Heart right ventricle (tissue), 16 donors: Measurements from ENCODE around the gene CBLIF. TPM values are rescaled to one million over a fixed set of nuclear protein-coding genes. Genes with fewer than 3 reads are reported as not detected.
A peak's percentile ranks its signal among the peaks of the same experiment; 100 is the strongest.
"Not testable (repeated sequence)": the region's sequence is repeated elsewhere in the genome, so short reads cannot be mapped to it uniquely, and the experiment has no call there.

Source experiments
- ATAC-seq, 8 donors: fragments of 200-7000 bp; cut with Tn5 transposase; one replicate each; pipeline ENCODE4 v1.9.1; 2020; ENCODE audit warnings: mild to moderate bottlenecking in 8 of 8, moderate library complexity in 8 of 8, moderate number of reproducible peaks in 1 of 8
- DNase-seq, 2 donors: peaks; one replicate each; pipeline ENCODE4 v3.0.0-alpha.2; 2020
- H3K27ac ChIP-seq, 10 donors: fragments of 200-600 bp; sonication (generic) in 2 of 10; one replicate each; pipeline versions ENCODE4 v1.5.0 to v1.8.0; 2020 to 2022; ENCODE audit warnings: mild to moderate bottlenecking in 3 of 10
- H3K27me3 ChIP-seq, 7 donors: fragments of 200-600 bp; one replicate each; pipeline ENCODE4 v1.8.0; 2021 to 2022; ENCODE audit warnings: mild to moderate bottlenecking in 2 of 7
- H3K36me3 ChIP-seq, 9 donors: fragments of 200-600 bp; sonication (generic) in 1 of 9; one replicate each; pipeline versions ENCODE4 v1.5.0 to v1.8.0; 2020 to 2022; ENCODE audit warnings: mild to moderate bottlenecking in 2 of 9
- H3K4me1 ChIP-seq, 9 donors: fragments of 200-600 bp; sonication (generic) in 1 of 9; one replicate each; pipeline versions ENCODE4 v1.5.0 to v1.8.0; 2020 to 2022; ENCODE audit warnings: mild to moderate bottlenecking in 4 of 9
- H3K4me3 ChIP-seq, 10 donors: fragments of 200-600 bp; sonication (generic) in 2 of 10; one replicate each; pipeline versions ENCODE4 v1.5.0 to v1.8.0; 2020 to 2022; ENCODE audit warnings: mild to moderate bottlenecking in 7 of 10, moderate library complexity in 2 of 10
- H3K9me3 ChIP-seq, 11 donors: fragments of 200-600 bp in 10 of 11; sonication (generic) in 2 of 11; one replicate each; pipeline versions ENCODE4 v1.5.0 to v1.8.0; 2013 to 2022; ENCODE audit warnings: mild to moderate bottlenecking in 2 of 11, control low read depth in 1 of 11, moderate library complexity in 1 of 11
- CTCF ChIP-seq, 9 donors: fragments of 200-600 bp; sonication (generic) in 2 of 9; IDR thresholded peaks; one replicate each; pipeline versions ENCODE4 v1.5.0 to v1.8.0; 2021 to 2022; ENCODE audit warnings: antibody characterized with exemption in 9 of 9, mild to moderate bottlenecking in 5 of 9, moderate library complexity in 1 of 9
- WGBS, 2 donors: extraction: QIAGEN DNeasy Blood & Tissue Kit; methylation state at CpG; one replicate each; pipeline ENCODE4 v1.1.7; 2013; ENCODE audit warnings: inconsistent platforms in 1 of 2; 5-methylcytosine and 5-hydroxymethylcytosine counted together
- intact Hi-C, 10 donors: fragments of 100-400 bp; cut with DNase I; formaldehyde crosslinking; loops; one replicate each; pipeline versions ENCODE4 v1.11.1 to v1.14.2; 2022
- long read RNA-seq, 3 donors: library from polyadenylated mRNA; unstranded; transcript quantifications; one replicate each; pipeline ENCODE4 v2.0.0, GENCODE V29; 2020 to 2021
- polyA plus RNA-seq, 2 donors: library from polyadenylated mRNA; stranded (reverse); fragments of 200-250 nt; gene quantifications; one replicate each; pipeline ENCODE4 v1.2.3, GENCODE V29; 2013
- total RNA-seq, 10 donors: library from RNA; stranded (reverse); fragmentation: NEBNext Ultra II Directional in 3 of 10; extraction: Animal tissue kit (Norgen Biotek cat#: 25700) in 3 of 10; gene quantifications; one replicate each; pipeline versions ENCODE4 v1.2.1 to v1.2.4, GENCODE V29; 2021 to 2023
- donor health status: Arrhythmogenic right ventricular cardiomyopathy.
- donor health status: ischemic (EF 13 %, LVEDD 7.1; RV severe dilation, severe dysfunction).
- donor health status: healthy with polysubstance abuse.
- donor health status: DM: no; HTN: yes; CAD: no.
- donor health status: DM: no; HTN: no; CAD: no.
- donor health status: ischemic (EF 25% LVEDD 6.9; RV normal size, moderate dysfunction).
- donor health status: ischemic (EF 25% LVEDD 5.7; RV mildly dilated, moderate dysfunction).
- donor health status: healthy.
- donor health status: DM: yes; HTN: yes; CAD: no.
- donor health status: Ischemic cardiomyopathy.
- donor health status: ischemic (EF 35%, LVEDD 5.7; RV mildly dilated, moderate dysfunction).
- donor health status: nonischemic (EF 11% LVEDD 7.7; RV severe dilation, severe dysfunction).
- donor health status: DM: yes; HTN: yes; CAD: no.
- donor health status: PGD.
- donor health status: ischemic (EF 29% LVEDD 5.4; RV normal size, mild dysfunction).
- donor health status: nonischemic (EF 23%, LVEDD 6.1; RV moderate dilation, normal function).

CBLIF gene
- not detected for total RNA-seq
- not detected for polyA plus RNA-seq
- long read RNA-seq, donor 1, result 0 reads
- long read RNA-seq, donor 2, result 0 reads
- long read RNA-seq, donor 3, result 0 reads

- H3K27me3 ChIP-seq, result no peaks in the 10 kb centered on the region
- no peak within 1 kb of the TSS for H3K27ac ChIP-seq
- no peaks in the 10 kb centered on the region for H3K4me1 ChIP-seq
- H3K36me3 ChIP-seq, result no peaks in the 10 kb centered on the region
- intact Hi-C loops, result no loop called here
- DNase-seq (no peak), ATAC-seq (no peak)
- 76 to 77% methylated on average over 4 of the region's 4 CpGs for WGBS, 2 donors
- no peaks in the 10 kb centered on the region for H3K9me3 ChIP-seq
- TF ChIP-seq CTCF (IDR thresholded peaks at IDR 0.05), result no peak
- H3K4me3 ChIP-seq, result no peak within 1 kb of the TSS
Measured at GRCh38 chr11:59845399-59845798, at the start of gene CBLIF. Gene CBLIF, minus strand, starts transcription at chr11:59845499. Its CDS starts 46 bp downstream, at chr11:59845453.

GRCh38 chr11:59894616-59895015 is 49.3 kb upstream of the CBLIF start:
- DNase-seq (no peak), ATAC-seq (no peak)
- Histone ChIP-seq H3K4me1 (no peaks in the 10 kb centered on the region), H3K27ac (no peak overlapping the region), H3K27me3 (peaks cover 0 to 3% (median 0%) of the 10 kb centered on the region in 7 donors), H3K9me3 (peaks cover 0 to 14% (median 9%) of the 10 kb centered on the region in 11 donors), H3K4me3 (no peak overlapping the region), H3K36me3 (no peaks in the 10 kb centered on the region)
- 91 to 96% methylated on average over 1 of the region's 1 CpG for WGBS, 2 donors
- intact Hi-C loops, result loop anchor here in 1 of 10 donors (10.0 kb wide), 1 partner anchor 70 kb away; no protein-coding TSS in a partner anchor
- TF ChIP-seq CTCF (IDR thresholded peaks at IDR 0.05), result no peak

- intact Hi-C loops, result loop anchor here in 1 of 10 donors (10.0 kb wide), 1 partner anchor 67 kb away; no protein-coding TSS in a partner anchor
- ATAC-seq, result peak in 3 of 8 donors; percentile 39 to 76 (median 45)
- Histone ChIP-seq H3K36me3 (no peaks in the 10 kb centered on the region), H3K27me3 (peaks cover 0 to 3% (median 0%) of the 10 kb centered on the region in 7 donors), H3K9me3 (peaks cover 0 to 43% (median 32%) of the 10 kb centered on the region in 11 donors), H3K4me1 (no peaks in the 10 kb centered on the region), H3K27ac (no peak overlapping the region), H3K4me3 (no peak overlapping the region)
- TF ChIP-seq CTCF (IDR thresholded peaks at IDR 0.05), result no peak
- 34 to 36% methylated on average over 4 of the region's 4 CpGs for WGBS, 2 donors
- peak; percentile 11 to 29 for DNase-seq
Measured at GRCh38 chr11:59891781-59892181, 46.5 kb upstream of the CBLIF start.

DNA sequence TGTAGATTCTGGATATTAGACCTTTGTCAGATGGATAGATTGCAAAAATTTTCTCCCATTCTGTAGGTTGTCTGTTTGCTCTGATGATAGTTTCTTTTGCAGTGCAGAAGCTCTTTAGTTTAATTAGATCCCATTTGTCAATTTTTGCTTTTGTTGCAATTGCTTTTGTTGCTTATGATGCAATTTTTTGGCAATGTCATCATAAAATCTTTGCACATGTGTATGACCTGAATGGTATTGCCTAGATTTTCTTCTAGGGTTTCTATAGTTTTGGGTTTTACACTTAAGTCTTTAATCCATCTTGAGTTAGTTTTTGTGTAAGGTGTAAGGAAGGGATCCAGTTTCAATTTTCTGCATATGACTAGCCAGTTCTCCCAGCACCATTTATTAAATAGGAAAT is 41.9 kb upstream of the CBLIF start:
- H3K36me3 ChIP-seq, H3K27me3 ChIP-seq, H3K4me3 ChIP-seq, H3K4me1 ChIP-seq, H3K27ac ChIP-seq, ATAC-seq, intact Hi-C loops, DNase-seq: not testable (repeated sequence)
- H3K9me3 ChIP-seq, result peaks cover 0 to 57% (median 32%) of the 10 kb centered on the region in 11 donors

GRCh38 chr11:59883597-59883996 is 38.3 kb upstream of the CBLIF start:
- WGBS, 2 donors, result 94 to 96% methylated on average over 1 of the region's 1 CpG
- TF ChIP-seq CTCF (IDR thresholded peaks at IDR 0.05), result no peak
- H3K36me3 ChIP-seq, result no peaks in the 10 kb centered on the region
- peaks cover 0 to 36% (median 13%) of the 10 kb centered on the region in 11 donors for H3K9me3 ChIP-seq
- intact Hi-C loops, result no loop called here
- no peak overlapping the region for H3K27ac ChIP-seq
- H3K4me1 ChIP-seq, result no peaks in the 10 kb centered on the region
- H3K4me3 ChIP-seq, result no peak overlapping the region
- ATAC-seq, result no peak
- DNase-seq, result no peak
- no peaks in the 10 kb centered on the region for H3K27me3 ChIP-seq
